IMR-90 (cell line): ENCODE results near the gene MET. TPM values are rescaled to one million over a fixed set of nuclear protein-coding genes. Genes with fewer than 3 reads are reported as not detected.

Experiments used
- ATAC-seq: fragments of 200-7000 bp; cut with Tn5 transposase; 2 replicates; pipeline ENCODE4 v1.9.1; 2020; ENCODE audit warnings: low read depth, mild to moderate bottlenecking, moderate library complexity
- BruUV-seq: library from RNA; stranded (reverse); fragments of 400-500 nt; replicated peaks from 2 replicates; lab custom pipeline; 2021; lab: Mats Ljungman, UMichigan
- CTCF ChIA-PET: fragments of 300-600 bp; formaldehyde crosslinking; extraction: SDS; loops from one replicate; lab custom pipeline; 2021; ENCODE audit warnings: antibody characterized with exemption; lab: Yijun Ruan, JAX
- POLR2A ChIA-PET: fragments of 300-600 bp; sonication (Branson Sonifier 250); formaldehyde crosslinking; loops from one replicate; lab custom pipeline; 2022; ENCODE audit warnings: antibody characterized with exemption; ENCODE audit not compliant: unreplicated experiment; lab: Charles Lee
- DNase-seq: peaks from one replicate; pipeline ENCODE4 v3.0.0; 2013
- H2AFZ ChIP-seq: replicated peaks from 2 replicates; pipeline ENCODE3; 2013; ENCODE audit warnings: low read length, mild to moderate bottlenecking; ENCODE audit not compliant: poor library complexity
- H2AK5ac ChIP-seq: 2 replicates; pipeline ENCODE4 v1.6.1; 2013; ENCODE audit warnings: low read depth, low read length, inconsistent platforms
- H2AK9ac ChIP-seq: replicated peaks from 2 replicates; pipeline ENCODE3; 2013; ENCODE audit warnings: mild to moderate bottlenecking, low read depth, low read length, moderate library complexity; ENCODE audit not compliant: poor library complexity
- H2BK120ac ChIP-seq: 2 replicates; pipeline ENCODE4 v1.6.1; 2013; ENCODE audit warnings: low read depth, low read length, inconsistent platforms
- H2BK15ac ChIP-seq: 3 replicates; pipeline ENCODE4 v1.6.1; 2013; ENCODE audit warnings: low read depth, low read length, inconsistent platforms
- H2BK20ac ChIP-seq: 2 replicates; pipeline ENCODE4 v1.6.1; 2013; ENCODE audit warnings: low read depth, mild to moderate bottlenecking, inconsistent platforms, low read length, moderate library complexity
- H2BK5ac ChIP-seq: 2 replicates; pipeline ENCODE4 v1.6.1; 2013; ENCODE audit warnings: mild to moderate bottlenecking, low read depth, low read length, inconsistent platforms; ENCODE audit not compliant: poor library complexity, severe bottlenecking
- H3K14ac ChIP-seq: replicated peaks from 2 replicates; pipeline ENCODE4 v1.6.1; 2013; ENCODE audit warnings: low read depth, low read length, inconsistent platforms
- H3K18ac ChIP-seq: 2 replicates; pipeline ENCODE4 v1.6.1; 2013; ENCODE audit warnings: low read depth, low read length, control low read depth
- H3K23ac ChIP-seq: 2 replicates; pipeline ENCODE4 v1.6.1; 2013; ENCODE audit warnings: low read depth, low read length, inconsistent platforms
- H3K27ac ChIP-seq: 2 replicates; pipeline ENCODE4 v1.5.1; 2013; ENCODE audit warnings: mild to moderate bottlenecking, control low read depth, low read length; ENCODE audit not compliant: insufficient read depth
- H3K27me3 ChIP-seq: 2 replicates; pipeline ENCODE4 v1.6.1; 2013; ENCODE audit warnings: low read length; ENCODE audit not compliant: control insufficient read depth, insufficient read depth
- H3K36me3 ChIP-seq: 2 replicates; pipeline ENCODE4 v1.6.1; 2013; ENCODE audit warnings: low read length, mixed read lengths; ENCODE audit not compliant: control insufficient read depth, insufficient read depth
- H3K4ac ChIP-seq: 2 replicates; pipeline ENCODE4 v1.6.1; 2013; ENCODE audit warnings: low read depth, low read length, inconsistent platforms
- H3K4me1 ChIP-seq: 2 replicates; pipeline ENCODE4 v1.6.1; 2013; ENCODE audit warnings: low read length, mixed read lengths; ENCODE audit not compliant: control insufficient read depth, insufficient read depth
- H3K4me2 ChIP-seq: 2 replicates; pipeline ENCODE4 v1.6.1; 2013; ENCODE audit warnings: low read depth, mild to moderate bottlenecking, control low read depth, low read length, moderate library complexity
- H3K4me3 ChIP-seq: 2 replicates; pipeline ENCODE4 v1.5.1; 2013; ENCODE audit warnings: low read depth, mild to moderate bottlenecking, control low read depth, low read length, moderate library complexity; ENCODE audit not compliant: insufficient read depth
- H3K56ac ChIP-seq: 2 replicates; pipeline ENCODE4 v1.6.1; 2013; ENCODE audit warnings: low read length, inconsistent platforms; ENCODE audit not compliant: insufficient read depth; ENCODE audit errors: extremely low read depth
- H3K79me1 ChIP-seq, 2 experiments: 2 replicates each; pipeline ENCODE4 v1.6.1; 2013; ENCODE audit warnings: low read length in 2 of 2, inconsistent platforms in 1 of 2, low read depth in 1 of 2
- H3K9ac ChIP-seq: 2 replicates; pipeline ENCODE4 v1.6.1; 2013; ENCODE audit warnings: low read depth, low read length, control low read depth
- H3K9me1 ChIP-seq: 2 replicates; pipeline ENCODE4 v1.6.1; 2013; ENCODE audit warnings: low read length, inconsistent platforms; ENCODE audit not compliant: insufficient read depth
- H3K9me3 ChIP-seq: 2 replicates; pipeline ENCODE4 v1.6.1; 2013; ENCODE audit warnings: low read length; ENCODE audit not compliant: control insufficient read depth, insufficient read depth
- H4K20me1 ChIP-seq: 2 replicates; pipeline ENCODE4 v1.6.1; 2013; ENCODE audit warnings: low read length, inconsistent platforms; ENCODE audit not compliant: insufficient read depth
- H4K5ac ChIP-seq: 2 replicates; pipeline ENCODE4 v1.6.1; 2013; ENCODE audit warnings: mild to moderate bottlenecking, low read depth, low read length, control low read depth
- H4K8ac ChIP-seq, 2 experiments: 2 replicates each; pipeline ENCODE4 v1.6.1; 2013; ENCODE audit warnings: low read depth in 2 of 2, low read length in 2 of 2, control low read depth in 1 of 2, inconsistent platforms in 1 of 2
- H4K91ac ChIP-seq: 2 replicates; pipeline ENCODE4 v1.6.1; 2013; ENCODE audit warnings: low read depth, low read length, inconsistent platforms; ENCODE audit not compliant: insufficient read depth
- BHLHE40 ChIP-seq: fragments of 150-350 bp; IDR thresholded peaks from 2 replicates; pipeline ENCODE4 v1.6.1; 2016; ENCODE audit warnings: mild to moderate bottlenecking, low read depth, low read length
- CEBPB ChIP-seq: IDR thresholded peaks from 2 replicates; pipeline ENCODE4 v1.6.1; 2012; ENCODE audit warnings: low read depth, low read length, improper control_type of control experiment
- MAFK ChIP-seq: IDR thresholded peaks from 2 replicates; pipeline ENCODE4 v1.6.1; 2012; ENCODE audit warnings: low read depth, low read length, improper control_type of control experiment
- NFE2L2 ChIP-seq: fragments of 150-350 bp; IDR thresholded peaks from 2 replicates; pipeline ENCODE4 v1.6.1; 2016; ENCODE audit warnings: low read depth, mild to moderate bottlenecking, low read length
- USF2 ChIP-seq: fragments of 150-350 bp; IDR thresholded peaks from 2 replicates; pipeline ENCODE4 v1.6.1; 2017; ENCODE audit warnings: mild to moderate bottlenecking, antibody characterized with exemption, low read length, low read depth
- WGBS, 2 experiments: methylation state at CpG; one replicate each; pipeline versions ENCODE4 v1.1.5 to v1.1.7; 2013; ENCODE audit warnings: missing lambda C conversion rate in 2 of 2; ENCODE audit not compliant: insufficient read length in 1 of 2; ENCODE audit errors: extremely low coverage in 2 of 2; 5-methylcytosine and 5-hydroxymethylcytosine counted together
- dilution Hi-C: fragments of 300-500 bp; cut with HindIII; formaldehyde crosslinking; loops from one replicate; pipeline ENCODE4 v1.14.3; 2018; ENCODE audit warnings: low sequenced_read_pairs; ENCODE audit not compliant: unreplicated experiment
- in situ Hi-C: fragments of 300-500 bp; cut with MboI; formaldehyde crosslinking; loops from 3 replicates; pipeline ENCODE4 v1.14.3; 2019; ENCODE audit warnings: low sequenced_read_pairs, inconsistent platforms, mixed read lengths
- intact Hi-C: fragments of 100-400 bp; cut with micrococcal nuclease; formaldehyde crosslinking; loops from 2 replicates; pipeline ENCODE4 v1.10.0; 2022
- polyA plus RNA-seq, 3 experiments: library from polyadenylated mRNA; depleted of rRNA; stranded (reverse); fragments of >200 nt; gene quantifications; 2 replicates each; pipeline ENCODE4 v1.2.3, GENCODE V29; 2012; ENCODE audit warnings: low replicate concordance in 1 of 3
- total RNA-seq: library from RNA; depleted of rRNA; stranded (reverse); fragments of >200 nt; gene quantifications from 2 replicates; pipeline ENCODE4 v1.2.3, GENCODE V29; 2012

Gene MET
- total and polyA plus RNA-seq, 2 of the 4 experiments (the other 2 are of a cell fraction), result 15.0 to 84.6 TPM

GRCh38 chr7:116673457-116673865 lies 1.5 kb downstream of the MET start:
- Histone ChIP-seq H3K9me1 (peaks cover 3% of the 10 kb centered on the region; the same call in 1 of the 2 replicates), H4K91ac (no peak overlapping the region), H4K5ac (no peak overlapping the region), H2BK20ac (no peak overlapping the region; the same call in 1 of the 2 replicates), H2AFZ (no peak overlapping the region), H3K4me3 (peak overlapping the region; percentile 69; the same call in 1 of the 2 replicates), H3K18ac (peak overlapping the region; percentile 16; the same call in 1 of the 2 replicates), H3K23ac (peak overlapping the region; percentile 18; the same call in 1 of the 2 replicates), H2BK5ac (peak overlapping the region; percentile 16), H2BK15ac (no peak overlapping the region), H3K4me1 (peaks cover 5% of the 10 kb centered on the region), H2AK9ac (no peak overlapping the region), H4K20me1 (no peaks in the 10 kb centered on the region), H3K14ac (no peak overlapping the region), H3K4me2 (peak overlapping the region; percentile 95), H3K9me3 (no peaks in the 10 kb centered on the region), H2BK120ac (peak overlapping the region; percentile 84; the same call in 1 of the 2 replicates), H3K36me3 (no peaks in the 10 kb centered on the region), H3K79me1 (peaks cover 19 to 30% of the 10 kb centered on the region in 2 experiments; a peak in 3 of 4 replicates), H3K9ac (peak overlapping the region; percentile 56; the same call in 1 of the 2 replicates), H3K56ac (no peak overlapping the region), H4K8ac (0 out of 4 replicates have a peak overlapping the region, but pooled peaks of 1 of the 2 experiments have one; percentile 78), H3K4ac (no peak overlapping the region), H3K27me3 (no peaks in the 10 kb centered on the region), H3K27ac (no peak overlapping the region), H2AK5ac (no peak overlapping the region)
- ChIA-PET CTCF (interaction anchor here (0.7 to 1.0 kb wide), 2 partner anchors 98 to 114 kb away, joined by 3 read pairs; no protein-coding TSS in a partner anchor), POLR2A (no interaction called here)
- peak; percentile 93 for TF ChIP-seq MAFK
- TF ChIP-seq BHLHE40, result no peak
- TF ChIP-seq NFE2L2, result no peak
- TF ChIP-seq USF2, result no peak
- no peak for TF ChIP-seq CEBPB
- in situ Hi-C loops, result no loop called here
- intact Hi-C loops, result loop anchor here (5.0 kb wide), 4 partner anchors 44 to 501 kb away; no protein-coding TSS in a partner anchor
- BruUV-seq, result no TSS peak
- DNase-seq (no peak), ATAC-seq (no peak)
- no CpG with 5 or more reads among the region's 3 CpGs for WGBS, 2 experiments
- dilution Hi-C loops, result no loop called here
